Large intestine (tissue), 3 donors: ENCODE data around the gene TELO2. TPM values are rescaled to one million over a fixed set of nuclear protein-coding genes. Genes with fewer than 3 reads are reported as not detected.

Source experiments
- DNase-seq, 2 donors: peaks; one replicate each; pipeline versions ENCODE4 v3.0.0 to v3.0.0-alpha.2; 2013
- H3K27ac ChIP-seq: one replicate; pipeline ENCODE4 v1.5.1; 2013; ENCODE audit warnings: low read length
- H3K27me3 ChIP-seq: 2 replicates; pipeline ENCODE4 v1.6.1; 2013; ENCODE audit warnings: low read length; ENCODE audit not compliant: control insufficient read depth, insufficient read depth
- H3K36me3 ChIP-seq: 2 replicates; pipeline ENCODE4 v1.6.1; 2013; ENCODE audit warnings: low read length; ENCODE audit not compliant: control insufficient read depth, insufficient read depth
- H3K4me1 ChIP-seq: one replicate; pipeline ENCODE4 v1.6.1; 2013; ENCODE audit warnings: low read length; ENCODE audit not compliant: control insufficient read depth, insufficient read depth
- H3K4me3 ChIP-seq: one replicate; pipeline ENCODE4 v1.5.1; 2013; ENCODE audit warnings: low read length
- H3K9me3 ChIP-seq: one replicate; pipeline ENCODE4 v1.6.1; 2013; ENCODE audit warnings: mild to moderate bottlenecking, low read depth, low read length, moderate library complexity; ENCODE audit not compliant: control insufficient read depth
- WGBS: methylation state at CpG from one replicate; pipeline ENCODE4 v1.1.5; 2013; ENCODE audit warnings: low lambda C conversion rate; ENCODE audit not compliant: insufficient coverage; 5-methylcytosine and 5-hydroxymethylcytosine counted together
- polyA plus RNA-seq: library from polyadenylated mRNA; unstranded; fragments of 120-200 nt; gene quantifications from one replicate; pipeline ENCODE4 v1.2.1, GENCODE V29; 2013

The TELO2 gene
- polyA plus RNA-seq, 1 donor, result 50.1 TPM

DNA sequence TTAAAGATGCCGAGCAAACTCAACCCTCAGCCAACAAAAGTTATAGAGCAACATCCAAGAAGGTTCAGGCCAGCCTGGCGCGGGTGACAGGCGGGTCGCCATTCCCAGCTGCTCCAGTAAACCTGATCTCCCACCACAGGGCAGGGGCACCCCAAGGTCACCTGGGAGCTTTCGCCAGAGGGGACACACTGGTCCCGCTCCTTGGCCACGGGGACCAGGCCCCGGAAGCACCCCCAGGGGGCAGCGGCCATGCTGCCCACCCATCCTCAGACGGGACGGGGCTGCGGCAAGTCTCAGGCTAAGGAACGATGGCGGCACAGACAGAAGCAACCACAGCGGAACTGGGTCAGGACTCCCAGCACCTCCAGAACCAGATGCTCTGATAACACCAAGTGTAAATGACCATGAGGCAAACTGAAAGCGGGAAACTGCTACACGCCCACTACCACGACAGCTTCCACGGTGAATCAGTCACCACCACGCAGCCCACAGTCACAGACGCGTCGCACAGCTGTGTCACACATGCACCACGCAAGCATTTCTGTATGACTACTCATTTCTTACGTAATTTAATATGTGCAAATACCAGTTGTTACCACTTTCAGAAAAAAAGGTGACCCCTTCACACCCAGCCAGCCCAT, 34.7 kb upstream of the TELO2 start:
- no peaks in the 10 kb centered on the region for H3K27me3 ChIP-seq
- H3K4me3 ChIP-seq, result no peak overlapping the region
- H3K36me3 ChIP-seq, result peaks cover 64% of the 10 kb centered on the region
- WGBS, result no CpG with 5 or more reads among the region's 26 CpGs
- H3K27ac ChIP-seq, result no peak overlapping the region
- no peak for DNase-seq
- no peaks in the 10 kb centered on the region for H3K4me1 ChIP-seq
- H3K9me3 ChIP-seq, result peaks cover 6% of the 10 kb centered on the region

DNA sequence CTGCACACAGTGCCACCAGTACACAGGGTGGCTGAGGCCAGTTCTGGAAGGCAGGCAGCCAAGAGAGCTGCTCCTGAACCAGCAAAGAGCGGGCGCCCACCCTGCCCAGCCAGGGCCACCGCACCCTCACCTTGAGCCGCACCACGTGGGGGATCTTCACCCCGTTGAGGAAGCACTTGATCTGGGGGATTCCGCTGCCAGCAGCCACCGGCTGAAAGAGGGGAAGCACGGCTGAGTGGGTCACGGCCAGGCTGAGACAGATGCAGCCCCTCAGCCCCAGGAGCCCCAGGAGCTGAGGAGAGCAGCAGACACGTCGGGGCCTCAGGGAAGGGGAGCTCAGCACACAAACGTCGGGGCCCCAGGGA, 34.2 kb upstream of the TELO2 start:
- H3K27ac ChIP-seq, result no peak overlapping the region
- peaks cover 63% of the 10 kb centered on the region for H3K36me3 ChIP-seq
- no CpG with 5 or more reads among the region's 14 CpGs for WGBS
- peaks cover 6% of the 10 kb centered on the region for H3K9me3 ChIP-seq
- no peaks in the 10 kb centered on the region for H3K4me1 ChIP-seq
- no peaks in the 10 kb centered on the region for H3K27me3 ChIP-seq
- H3K4me3 ChIP-seq, result no peak overlapping the region
- no peak for DNase-seq

DNA sequence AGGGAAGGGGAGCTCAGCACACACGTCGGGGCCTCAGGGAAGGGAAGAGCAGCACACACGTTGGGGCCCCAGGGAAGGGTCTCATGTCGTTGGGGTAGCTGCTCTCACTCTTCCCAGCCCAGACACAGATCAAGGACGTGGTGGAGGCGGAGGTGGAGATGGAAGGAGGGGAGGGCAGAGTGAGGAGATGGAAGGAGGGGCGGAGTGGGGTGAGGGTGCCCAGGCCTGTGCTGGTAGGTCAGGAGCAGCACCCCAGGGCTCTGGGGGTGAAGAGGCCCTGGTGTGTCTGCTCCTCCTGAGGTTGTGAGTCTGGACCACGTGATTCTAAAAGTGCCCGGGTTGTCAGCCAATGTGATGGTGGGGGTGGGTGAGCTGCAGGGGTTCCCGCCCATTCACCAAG, 33.2 kb upstream of the TELO2 start:
- H3K27me3 ChIP-seq, result no peaks in the 10 kb centered on the region
- no peak overlapping the region for H3K4me3 ChIP-seq
- no CpG with 5 or more reads among the region's 10 CpGs for WGBS
- DNase-seq, result no peak
- H3K4me1 ChIP-seq, result no peaks in the 10 kb centered on the region
- H3K27ac ChIP-seq, result no peak overlapping the region
- peaks cover 6% of the 10 kb centered on the region for H3K9me3 ChIP-seq
- H3K36me3 ChIP-seq, result peaks cover 58% of the 10 kb centered on the region

DNA sequence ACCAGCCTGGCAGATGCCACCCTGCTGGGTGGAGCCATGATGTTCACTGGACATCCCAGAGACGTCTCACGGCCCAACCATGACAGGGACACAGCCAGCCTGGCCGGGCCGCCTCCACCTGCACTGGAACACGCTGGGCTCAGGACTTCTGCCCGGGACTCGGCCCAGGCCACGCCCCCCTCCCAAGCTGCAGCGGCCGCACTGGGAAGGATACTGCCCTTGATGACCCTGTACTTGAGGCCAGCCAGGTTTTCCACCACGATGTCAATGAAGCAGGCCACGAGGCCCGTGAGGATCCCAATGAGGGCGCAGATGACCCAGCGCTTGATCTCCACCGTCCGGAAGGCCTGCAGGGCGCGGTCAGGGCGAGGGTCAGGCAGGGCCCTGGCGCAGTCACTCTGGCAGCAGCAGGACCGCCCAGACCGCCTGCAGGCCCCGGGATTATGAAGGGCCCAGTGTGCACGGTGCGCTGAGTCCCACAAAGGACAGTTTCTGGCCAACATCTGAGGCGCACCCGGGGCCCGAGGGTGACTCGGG, 32.5 kb upstream of the TELO2 start:
- Histone ChIP-seq H3K4me3 (no peak overlapping the region), H3K27ac (no peak overlapping the region), H3K4me1 (no peaks in the 10 kb centered on the region), H3K9me3 (peaks cover 6% of the 10 kb centered on the region), H3K27me3 (no peaks in the 10 kb centered on the region), H3K36me3 (peaks cover 51% of the 10 kb centered on the region)
- no CpG with 5 or more reads among the region's 30 CpGs for WGBS
- no peak for DNase-seq

DNA sequence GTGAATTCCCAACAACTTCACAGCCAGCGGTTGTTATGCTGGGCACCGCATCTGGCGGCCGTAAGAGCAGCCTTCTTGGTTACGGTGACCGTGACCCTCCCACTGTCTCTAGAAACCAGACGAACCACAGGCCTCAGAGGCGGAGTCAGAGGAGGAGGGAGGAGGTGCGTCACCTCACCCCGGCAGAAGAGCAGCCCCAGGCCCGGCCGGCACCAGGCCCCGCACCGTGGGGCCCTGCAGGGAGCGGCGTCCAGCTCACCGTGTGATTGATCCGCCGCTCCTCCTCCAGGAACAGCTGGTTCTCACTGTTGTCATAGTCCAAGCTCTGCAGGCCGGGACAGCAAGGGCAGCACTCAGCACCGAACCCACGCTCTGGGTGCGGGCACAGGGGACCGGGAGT, 32.0 kb upstream of the TELO2 start:
- peaks cover 47% of the 10 kb centered on the region for H3K36me3 ChIP-seq
- H3K4me1 ChIP-seq, result no peaks in the 10 kb centered on the region
- no peak overlapping the region for H3K4me3 ChIP-seq
- H3K27ac ChIP-seq, result no peak overlapping the region
- no peak for DNase-seq
- WGBS, result no CpG with 5 or more reads among the region's 24 CpGs
- peaks cover 6% of the 10 kb centered on the region for H3K9me3 ChIP-seq
- no peaks in the 10 kb centered on the region for H3K27me3 ChIP-seq

DNA sequence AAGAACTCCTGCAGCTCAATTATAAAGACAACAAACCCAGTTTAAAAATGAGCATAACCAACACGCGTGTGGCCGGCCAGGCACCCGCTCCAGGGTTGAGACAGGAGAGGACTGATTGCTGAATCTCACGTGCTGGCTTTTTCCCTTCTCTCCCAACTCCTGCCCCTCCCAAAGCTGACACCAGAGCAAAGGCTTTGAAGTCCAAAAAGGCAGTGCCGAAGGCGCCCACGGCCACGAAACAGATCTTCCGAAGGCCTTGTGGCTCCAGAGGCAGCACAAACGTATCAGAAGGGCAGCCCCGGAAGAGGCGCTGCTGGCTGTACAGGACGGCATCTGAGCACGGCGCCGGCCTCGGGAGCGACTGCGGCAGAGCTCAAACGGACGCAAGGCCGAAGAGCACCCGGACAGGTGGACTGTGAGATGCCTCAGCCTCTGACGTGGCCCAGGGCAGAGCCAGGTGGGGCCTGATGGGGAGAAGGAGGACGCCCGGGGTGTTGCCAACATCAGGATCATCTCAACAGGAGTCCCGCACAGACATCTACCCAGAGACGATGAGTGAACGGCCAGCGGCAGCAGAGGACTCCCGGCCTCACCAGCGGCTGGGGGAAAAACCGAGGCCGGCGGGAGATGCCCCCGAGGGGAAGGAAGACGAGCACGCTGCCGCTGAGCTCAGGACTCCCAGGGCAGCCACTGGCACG, 28.8 kb upstream of the TELO2 start:
- no CpG with 5 or more reads among the region's 41 CpGs for WGBS
- Histone ChIP-seq H3K36me3 (peaks cover 28% of the 10 kb centered on the region), H3K4me3 (no peak overlapping the region)

DNA sequence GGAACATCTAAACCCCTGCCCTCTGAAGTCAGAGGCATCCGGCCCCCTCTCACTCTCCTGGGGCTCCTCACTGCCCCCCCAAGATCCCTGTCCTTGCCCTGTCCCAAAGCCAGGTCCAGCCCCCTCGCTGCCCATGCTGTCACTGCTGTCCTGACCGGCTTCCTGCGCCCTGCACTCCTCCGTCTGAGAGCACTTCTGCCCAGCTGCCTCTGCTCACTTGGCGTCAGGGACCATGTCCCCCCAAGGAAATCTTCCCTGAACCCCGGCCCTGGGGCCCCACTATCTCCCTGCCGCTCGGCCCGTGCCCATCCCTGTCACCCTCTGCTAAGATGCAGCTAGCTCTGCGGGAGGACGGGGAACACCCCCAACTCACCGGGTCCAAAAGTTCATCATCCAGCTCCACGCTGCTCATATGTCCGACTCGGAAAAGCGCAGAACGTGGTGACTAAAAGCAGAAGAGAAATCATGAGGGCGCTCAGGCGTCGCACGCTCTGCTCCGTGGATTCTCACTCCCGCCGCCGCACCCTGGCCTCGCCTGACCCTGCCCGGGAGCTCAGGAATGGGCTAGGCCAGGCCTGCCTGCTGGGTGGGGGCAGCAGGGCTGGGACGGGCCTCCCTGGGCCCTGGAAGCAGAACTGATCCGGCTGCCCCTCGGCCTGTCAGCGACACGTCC, 28.1 kb upstream of the TELO2 start:
- no peaks in the 10 kb centered on the region for H3K27me3 ChIP-seq
- no CpG with 5 or more reads among the region's 33 CpGs for WGBS
- H3K27ac ChIP-seq, result no peak overlapping the region
- peaks cover 25% of the 10 kb centered on the region for H3K36me3 ChIP-seq
- DNase-seq, result no peak
- no peak overlapping the region for H3K4me3 ChIP-seq
- peaks cover 6% of the 10 kb centered on the region for H3K9me3 ChIP-seq
- H3K4me1 ChIP-seq, result no peaks in the 10 kb centered on the region

More for the DNA sequence above, 28.8 kb upstream of the TELO2 start:
- H3K27ac ChIP-seq, result no peak overlapping the region
- no peaks in the 10 kb centered on the region for H3K4me1 ChIP-seq
- no peak for DNase-seq
- peaks cover 6% of the 10 kb centered on the region for H3K9me3 ChIP-seq
- no peaks in the 10 kb centered on the region for H3K27me3 ChIP-seq

DNA sequence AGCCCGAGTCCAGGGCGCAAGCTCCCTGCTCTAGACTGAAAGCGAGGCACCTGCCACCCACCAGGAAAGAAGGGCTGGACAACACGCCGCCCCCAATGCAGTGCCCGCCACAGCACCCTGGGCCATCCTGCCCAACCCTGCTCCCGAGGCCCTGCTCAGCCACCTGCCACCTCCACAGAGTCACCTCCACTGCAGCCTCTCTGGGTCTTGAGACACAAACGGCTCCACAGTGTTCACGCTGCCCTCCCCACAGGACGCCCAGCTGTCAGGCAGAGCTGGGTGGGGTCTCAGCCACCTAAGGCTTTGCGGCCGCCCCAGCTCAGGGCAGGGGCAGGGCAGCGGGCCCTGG, 27.6 kb upstream of the TELO2 start:
- Histone ChIP-seq H3K9me3 (peaks cover 5% of the 10 kb centered on the region), H3K27ac (no peak overlapping the region), H3K27me3 (no peaks in the 10 kb centered on the region), H3K36me3 (peaks cover 20% of the 10 kb centered on the region), H3K4me3 (no peak overlapping the region), H3K4me1 (no peaks in the 10 kb centered on the region)
- no CpG with 5 or more reads among the region's 13 CpGs for WGBS
- DNase-seq, result no peak

DNA sequence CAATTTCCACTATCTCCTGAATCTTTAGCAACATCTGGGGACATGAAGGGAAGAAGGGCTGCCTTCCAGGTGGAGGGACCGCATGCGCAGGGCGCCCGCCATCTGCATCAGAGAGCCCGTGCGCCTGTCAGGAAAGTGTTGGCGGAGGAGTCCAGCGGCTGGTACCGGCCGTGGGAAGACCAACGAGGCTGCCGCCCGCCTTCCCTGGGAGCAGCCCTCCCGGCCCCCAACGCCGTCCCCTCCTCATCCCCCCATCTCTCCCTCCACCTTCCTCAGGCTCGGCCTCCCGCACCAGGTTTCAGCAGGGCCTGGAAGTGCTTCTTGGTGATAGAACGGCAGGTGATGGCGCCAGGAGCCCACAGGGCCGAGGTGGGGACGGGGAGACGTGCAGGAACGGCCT, 27.1 kb upstream of the TELO2 start:
- no peak for DNase-seq
- Histone ChIP-seq H3K27me3 (no peaks in the 10 kb centered on the region), H3K27ac (no peak overlapping the region), H3K4me1 (no peaks in the 10 kb centered on the region), H3K4me3 (no peak overlapping the region), H3K36me3 (peaks cover 14% of the 10 kb centered on the region), H3K9me3 (no peaks in the 10 kb centered on the region)
- 95% methylated on average over 4 of the region's 24 CpGs for WGBS

DNA sequence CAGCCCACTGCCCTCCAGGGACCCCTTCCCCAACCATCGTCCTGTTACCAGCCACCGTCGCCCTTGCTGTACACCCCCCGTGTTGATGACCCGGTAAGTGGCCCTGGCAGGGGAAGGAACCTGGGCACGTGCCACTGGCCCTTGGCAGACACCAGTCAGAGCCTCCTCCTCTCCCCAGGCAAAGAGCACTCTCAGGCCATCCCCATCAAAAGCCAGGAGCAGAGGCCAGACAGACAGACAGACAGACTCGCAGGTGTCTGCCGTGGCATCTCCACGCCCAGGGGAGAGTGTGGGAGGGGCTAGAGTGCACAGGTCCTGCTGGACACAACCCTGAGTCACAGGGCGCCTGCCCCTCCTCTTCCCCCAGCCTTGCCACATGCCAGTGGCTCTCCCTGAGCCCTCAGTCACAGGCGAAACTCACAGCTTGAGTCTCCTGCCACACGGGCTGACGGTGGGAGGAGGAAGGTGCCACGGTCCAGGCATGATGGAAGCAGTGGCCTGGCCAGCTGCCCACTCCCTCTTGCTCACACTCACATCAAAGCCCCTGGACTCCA, 26.1 kb upstream of the TELO2 start:
- no peaks in the 10 kb centered on the region for H3K9me3 ChIP-seq
- no peak overlapping the region for H3K4me3 ChIP-seq
- DNase-seq, result no peak
- H3K27me3 ChIP-seq, result no peaks in the 10 kb centered on the region
- H3K36me3 ChIP-seq, result peaks cover 14% of the 10 kb centered on the region
- no CpG with 5 or more reads among the region's 14 CpGs for WGBS
- H3K27ac ChIP-seq, result no peak overlapping the region
- peaks cover 4% of the 10 kb centered on the region for H3K4me1 ChIP-seq
